Panc1 (cell line): Measurements from ENCODE around the gene CHST8.

Source experiments
- TF ChIP-seq, protein P1 (sequence below): fragments of 450-650 bp; IDR thresholded peaks from 2 replicates; pipeline ENCODE4 v1.5.1; 2017; ENCODE audit warnings: mild to moderate bottlenecking
- TF ChIP-seq, protein P2 (sequence below), 2 experiments: IDR thresholded peaks; 2 replicates each; pipeline ENCODE4 v1.6.1; 2011 to 2012; ENCODE audit warnings: low read depth in 2 of 2, control low read depth in 1 of 2, low read length in 1 of 2, mild to moderate bottlenecking in 1 of 2, moderate library complexity in 1 of 2; ENCODE audit not compliant: insufficient read depth in 1 of 2

DNA sequence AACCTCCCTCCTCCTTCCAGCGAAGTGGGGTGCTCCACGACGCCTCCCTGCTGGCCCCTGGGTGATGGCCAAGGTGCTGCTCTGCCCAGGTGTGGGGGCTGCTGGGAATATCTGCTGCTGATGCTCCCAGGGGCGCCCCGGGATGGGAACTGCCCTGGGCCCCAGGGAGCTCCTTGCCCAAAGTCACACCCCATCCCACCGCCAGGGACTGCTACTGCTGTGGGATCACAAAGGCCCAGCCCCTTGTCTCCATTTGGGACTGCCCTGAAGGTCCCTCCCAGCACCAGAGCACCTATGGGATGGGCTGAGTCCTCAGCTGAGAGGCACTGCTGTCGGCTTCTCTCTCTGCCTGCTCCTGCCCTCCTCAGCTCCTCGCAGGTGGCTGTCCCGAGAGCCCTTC is 19.0 kb downstream of the CHST8 start:
- TF ChIP-seq, protein P1, sequence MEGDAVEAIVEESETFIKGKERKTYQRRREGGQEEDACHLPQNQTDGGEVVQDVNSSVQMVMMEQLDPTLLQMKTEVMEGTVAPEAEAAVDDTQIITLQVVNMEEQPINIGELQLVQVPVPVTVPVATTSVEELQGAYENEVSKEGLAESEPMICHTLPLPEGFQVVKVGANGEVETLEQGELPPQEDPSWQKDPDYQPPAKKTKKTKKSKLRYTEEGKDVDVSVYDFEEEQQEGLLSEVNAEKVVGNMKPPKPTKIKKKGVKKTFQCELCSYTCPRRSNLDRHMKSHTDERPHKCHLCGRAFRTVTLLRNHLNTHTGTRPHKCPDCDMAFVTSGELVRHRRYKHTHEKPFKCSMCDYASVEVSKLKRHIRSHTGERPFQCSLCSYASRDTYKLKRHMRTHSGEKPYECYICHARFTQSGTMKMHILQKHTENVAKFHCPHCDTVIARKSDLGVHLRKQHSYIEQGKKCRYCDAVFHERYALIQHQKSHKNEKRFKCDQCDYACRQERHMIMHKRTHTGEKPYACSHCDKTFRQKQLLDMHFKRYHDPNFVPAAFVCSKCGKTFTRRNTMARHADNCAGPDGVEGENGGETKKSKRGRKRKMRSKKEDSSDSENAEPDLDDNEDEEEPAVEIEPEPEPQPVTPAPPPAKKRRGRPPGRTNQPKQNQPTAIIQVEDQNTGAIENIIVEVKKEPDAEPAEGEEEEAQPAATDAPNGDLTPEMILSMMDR: no peak
- TF ChIP-seq, protein P2, sequence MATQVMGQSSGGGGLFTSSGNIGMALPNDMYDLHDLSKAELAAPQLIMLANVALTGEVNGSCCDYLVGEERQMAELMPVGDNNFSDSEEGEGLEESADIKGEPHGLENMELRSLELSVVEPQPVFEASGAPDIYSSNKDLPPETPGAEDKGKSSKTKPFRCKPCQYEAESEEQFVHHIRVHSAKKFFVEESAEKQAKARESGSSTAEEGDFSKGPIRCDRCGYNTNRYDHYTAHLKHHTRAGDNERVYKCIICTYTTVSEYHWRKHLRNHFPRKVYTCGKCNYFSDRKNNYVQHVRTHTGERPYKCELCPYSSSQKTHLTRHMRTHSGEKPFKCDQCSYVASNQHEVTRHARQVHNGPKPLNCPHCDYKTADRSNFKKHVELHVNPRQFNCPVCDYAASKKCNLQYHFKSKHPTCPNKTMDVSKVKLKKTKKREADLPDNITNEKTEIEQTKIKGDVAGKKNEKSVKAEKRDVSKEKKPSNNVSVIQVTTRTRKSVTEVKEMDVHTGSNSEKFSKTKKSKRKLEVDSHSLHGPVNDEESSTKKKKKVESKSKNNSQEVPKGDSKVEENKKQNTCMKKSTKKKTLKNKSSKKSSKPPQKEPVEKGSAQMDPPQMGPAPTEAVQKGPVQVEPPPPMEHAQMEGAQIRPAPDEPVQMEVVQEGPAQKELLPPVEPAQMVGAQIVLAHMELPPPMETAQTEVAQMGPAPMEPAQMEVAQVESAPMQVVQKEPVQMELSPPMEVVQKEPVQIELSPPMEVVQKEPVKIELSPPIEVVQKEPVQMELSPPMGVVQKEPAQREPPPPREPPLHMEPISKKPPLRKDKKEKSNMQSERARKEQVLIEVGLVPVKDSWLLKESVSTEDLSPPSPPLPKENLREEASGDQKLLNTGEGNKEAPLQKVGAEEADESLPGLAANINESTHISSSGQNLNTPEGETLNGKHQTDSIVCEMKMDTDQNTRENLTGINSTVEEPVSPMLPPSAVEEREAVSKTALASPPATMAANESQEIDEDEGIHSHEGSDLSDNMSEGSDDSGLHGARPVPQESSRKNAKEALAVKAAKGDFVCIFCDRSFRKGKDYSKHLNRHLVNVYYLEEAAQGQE (IDR thresholded peaks at IDR 0.05; ENCODE audit: insufficient read depth in 1 of 2, low read depth in 2 of 2, low read length in 1 of 2): no peak
